SU-DHL-6 (cell line): ENCODE data around the gene RINT1.

Experiments
- H2AFZ ChIP-seq: fragments of 200-600 bp; sonication (generic); 2 replicates; pipeline ENCODE4 v1.6.1; 2014; ENCODE audit warnings: low read depth, mild to moderate bottlenecking, moderate library complexity, mixed read lengths, antibody characterized with exemption, low read length; ENCODE audit not compliant: severe bottlenecking
- H3F3A ChIP-seq: fragments of 200-600 bp; shearing (Covaris generic); 2 replicates; pipeline ENCODE4 v1.6.0; 2016; ENCODE audit warnings: antibody characterized with exemption, mild to moderate bottlenecking; ENCODE audit not compliant: insufficient read depth
- H3K27ac ChIP-seq: fragments of 200-600 bp; sonication (generic); 2 replicates; pipeline ENCODE4 v1.5.1; 2016; ENCODE audit warnings: low read depth, mild to moderate bottlenecking, low read length, moderate library complexity, mixed read lengths
- H3K27me3 ChIP-seq: fragments of 200-600 bp; sonication (generic), shearing (Covaris generic); 2 replicates; pipeline ENCODE4 v1.6.0; 2014; ENCODE audit warnings: mild to moderate bottlenecking, low read length
- H3K36me3 ChIP-seq: fragments of 200-600 bp; sonication (generic); 2 replicates; pipeline ENCODE4 v1.6.1; 2014; ENCODE audit warnings: mild to moderate bottlenecking, low read length, mixed read lengths
- H3K4me2 ChIP-seq: fragments of 300-600, 200-600 bp; shearing (Covaris generic), sonication (generic); 2 replicates; pipeline ENCODE4 v1.6.0; 2014; ENCODE audit warnings: low read length, low read depth, mild to moderate bottlenecking; ENCODE audit not compliant: poor library complexity, severe bottlenecking
- H3K4me3 ChIP-seq: fragments of 200-600 bp; sonication (generic); 2 replicates; pipeline ENCODE4 v1.5.1; 2014; ENCODE audit warnings: antibody characterized with exemption, low read length, mild to moderate bottlenecking, mixed read lengths; ENCODE audit not compliant: insufficient read depth, poor library complexity, severe bottlenecking
- H3K79me2 ChIP-seq: fragments of 200-600 bp; sonication (generic); 2 replicates; pipeline ENCODE4 v1.6.1; 2014; ENCODE audit warnings: mild to moderate bottlenecking, low read length, moderate library complexity; ENCODE audit not compliant: insufficient read depth
- H3K9ac ChIP-seq: fragments of 200-600 bp; sonication (generic); 2 replicates; pipeline ENCODE4 v1.7.0; 2014; ENCODE audit warnings: mild to moderate bottlenecking, low read length
- H3K9me2 ChIP-seq: fragments of 200-600 bp; sonication (generic); replicated peaks from 2 replicates; pipeline ENCODE4 v1.6.1; 2014; ENCODE audit warnings: low read length; ENCODE audit not compliant: insufficient read depth
- H3K9me3 ChIP-seq: fragments of 200-600 bp; sonication (generic); 2 replicates; pipeline ENCODE4 v1.6.1; 2014; ENCODE audit warnings: low read length, mixed read lengths; ENCODE audit not compliant: insufficient read depth
- H4K20me1 ChIP-seq: fragments of 200-600 bp; sonication (generic); 2 replicates; pipeline ENCODE4 v1.6.1; 2014; ENCODE audit warnings: low read depth, mild to moderate bottlenecking, antibody characterized with exemption, low read length, moderate library complexity, mixed read lengths
- CTCF ChIP-seq: fragments of 200-600 bp; sonication (generic); IDR thresholded peaks from one replicate; pipeline ENCODE4 v1.5.1; 2017; ENCODE audit warnings: antibody characterized with exemption, mild to moderate bottlenecking, low read length, moderate library complexity; ENCODE audit not compliant: insufficient read depth, poor library complexity, severe bottlenecking
- EZH2phosphoT487 ChIP-seq: fragments of 200-600 bp; sonication (generic), shearing (Covaris generic); conservative IDR thresholded peaks from 2 replicates; pipeline ENCODE4 v1.6.1; 2018; ENCODE audit warnings: mild to moderate bottlenecking, antibody characterized with exemption, low read length, moderate library complexity, mixed read lengths

The RINT1 gene

DNA sequence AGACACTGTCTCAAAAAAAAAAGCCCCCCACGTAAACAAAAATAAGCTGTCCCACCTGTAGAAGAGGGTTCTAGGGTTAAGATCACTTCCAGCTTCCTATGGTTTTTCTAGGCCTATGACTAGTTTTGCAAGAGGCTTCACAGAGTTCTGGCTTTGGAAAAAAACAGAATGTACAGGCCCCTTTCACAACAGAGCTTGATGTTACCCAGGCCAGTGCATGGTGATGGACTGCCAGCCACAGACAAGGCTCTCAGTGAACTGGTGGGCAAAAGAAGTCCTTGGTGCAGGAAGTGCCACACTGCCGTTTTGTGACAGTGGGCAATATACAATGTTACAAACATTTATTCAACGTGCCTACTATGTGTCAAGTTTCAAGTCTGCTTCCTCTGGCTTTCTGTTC lies 67.5 kb downstream of the RINT1 start:
- H3K9me2 ChIP-seq = no peaks in the 10 kb centered on the region

DNA sequence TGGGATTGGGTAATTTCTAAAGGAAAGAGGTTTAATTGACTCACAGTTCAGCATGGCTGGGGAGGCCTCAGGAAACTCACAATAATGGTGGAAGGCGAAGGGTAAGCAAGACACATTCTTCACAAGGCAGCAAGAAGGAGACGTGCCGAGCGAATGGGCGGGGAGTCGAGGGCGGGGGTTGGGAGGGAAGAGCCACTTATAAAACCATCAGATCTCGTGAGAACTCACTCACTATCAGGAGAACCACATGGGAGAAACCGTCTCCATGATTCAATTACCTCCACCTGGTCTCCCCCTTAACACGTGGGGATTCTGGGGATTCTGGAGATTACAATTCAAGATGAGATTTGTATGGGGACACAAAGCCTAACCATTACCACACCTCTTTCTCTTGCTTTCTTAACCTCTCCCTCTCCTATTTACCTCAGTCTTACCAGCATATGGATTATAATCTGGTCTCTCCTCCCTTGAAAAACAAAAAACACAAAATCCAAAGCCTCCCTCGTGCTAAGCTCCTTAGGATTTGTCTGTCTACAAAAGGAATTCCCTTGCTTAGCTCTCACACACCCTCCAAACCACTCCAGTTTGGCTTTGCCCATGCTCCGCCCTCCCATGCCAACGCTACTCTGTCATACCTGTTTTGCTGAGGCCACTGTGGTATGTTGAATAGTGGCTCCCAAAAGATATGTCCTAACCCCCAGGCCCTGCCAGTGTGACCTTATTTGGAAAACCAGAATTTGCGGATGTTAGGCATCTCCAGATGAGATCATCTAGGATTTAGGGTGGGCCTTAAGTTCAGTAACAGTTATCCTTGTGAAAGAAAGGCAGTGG lies 68.9 kb downstream of the RINT1 start:
- H4K20me1 ChIP-seq = no peaks in the 10 kb centered on the region
- H3K4me2 ChIP-seq = no peak overlapping the region
- H3K27me3 ChIP-seq = no peaks in the 10 kb centered on the region
- H3K9me2 ChIP-seq = no peaks in the 10 kb centered on the region
- TF ChIP-seq EZH2phosphoT487 = no peak
- no peak for TF ChIP-seq CTCF
- H2AFZ ChIP-seq = no peak overlapping the region
- H3K36me3 ChIP-seq = no peaks in the 10 kb centered on the region
- H3K4me3 ChIP-seq = no peak overlapping the region
- no peaks in the 10 kb centered on the region for H3K79me2 ChIP-seq
- H3K9ac ChIP-seq = no peak overlapping the region
- H3F3A ChIP-seq = no peaks in the 10 kb centered on the region
- no peak overlapping the region for H3K27ac ChIP-seq
- no peaks in the 10 kb centered on the region for H3K9me3 ChIP-seq

More for the DNA sequence above, 67.5 kb downstream of the RINT1 start:
- no peaks in the 10 kb centered on the region for H3K79me2 ChIP-seq
- no peak overlapping the region for H3K4me3 ChIP-seq
- no peak overlapping the region for H3K4me2 ChIP-seq
- H3K27me3 ChIP-seq = no peaks in the 10 kb centered on the region
- H3K27ac ChIP-seq = no peak overlapping the region
- H3F3A ChIP-seq = no peaks in the 10 kb centered on the region
- no peaks in the 10 kb centered on the region for H3K9me3 ChIP-seq
- TF ChIP-seq EZH2phosphoT487 (no peak), CTCF (no peak)
- no peaks in the 10 kb centered on the region for H3K36me3 ChIP-seq
- no peak overlapping the region for H3K9ac ChIP-seq
- H2AFZ ChIP-seq = no peak overlapping the region
- H4K20me1 ChIP-seq = no peaks in the 10 kb centered on the region

GRCh38 chr7:105602325-105603305 lies 70.6 kb downstream of the RINT1 start:
- Histone ChIP-seq H3K9me3 (no peaks in the 10 kb centered on the region), H3K27ac (no peak overlapping the region), H3K79me2 (no peaks in the 10 kb centered on the region), H3K9ac (no peak overlapping the region), H3K9me2 (no peaks in the 10 kb centered on the region), H3F3A (no peaks in the 10 kb centered on the region), H2AFZ (no peak overlapping the region), H3K27me3 (no peaks in the 10 kb centered on the region), H3K4me3 (no peak overlapping the region), H3K36me3 (no peaks in the 10 kb centered on the region), H3K4me2 (no peak overlapping the region), H4K20me1 (no peaks in the 10 kb centered on the region)
- TF ChIP-seq CTCF = no peak
- no peak for TF ChIP-seq EZH2phosphoT487
